NCI-H748 treated with DMSO at 0.1 percent for 48 hours (cell line): Measurements from ENCODE around the gene POLR1E.
"Not testable (repeated sequence)": the region's sequence is repeated elsewhere in the genome, so short reads cannot be mapped to it uniquely, and the experiment has no call there.

Experiments
- DNase-seq: peaks from one replicate; lab custom pipeline; 2025; lab: John Stamatoyannopoulos, UW

POLR1E gene

GRCh38 chr9:37504605-37505004, 18.9 kb downstream of the POLR1E start:
- no peak for DNase-seq

- DNase-seq: no peak
Measured at GRCh38 chr9:37507566-37508134, 21.9 kb downstream of the POLR1E start.

GRCh38 chr9:37508135-37508833, 22.5 kb downstream of the POLR1E start:
- no peak for DNase-seq

GRCh38 chr9:37508834-37509206, 23.1 kb downstream of the POLR1E start:
- no peak for DNase-seq

GRCh38 chr9:37509536-37509935, 23.8 kb downstream of the POLR1E start:
- DNase-seq: no peak

- not testable (repeated sequence) for DNase-seq
Measured at GRCh38 chr9:37510053-37510452, 24.3 kb downstream of the POLR1E start.

- DNase-seq: no peak
Measured at GRCh38 chr9:37511016-37512010, 25.6 kb downstream of the POLR1E start.

GRCh38 chr9:37512437-37512836, 26.7 kb downstream of the POLR1E start:
- DNase-seq: no peak

GRCh38 chr9:37514415-37514814, 28.7 kb downstream of the POLR1E start:
- DNase-seq: not testable (repeated sequence)

GRCh38 chr9:37514999-37515398, 29.3 kb downstream of the POLR1E start:
- DNase-seq: no peak

GRCh38 chr9:37515620-37516258, 30.0 kb downstream of the POLR1E start:
- no peak for DNase-seq

- no peak for DNase-seq
Measured at GRCh38 chr9:37517923-37518322, 32.2 kb downstream of the POLR1E start.

GRCh38 chr9:37520641-37521040, 34.9 kb downstream of the POLR1E start:
- DNase-seq: no peak

- DNase-seq: no peak
Measured at GRCh38 chr9:37521111-37521510, 35.4 kb downstream of the POLR1E start.

GRCh38 chr9:37522971-37523370, 37.2 kb downstream of the POLR1E start:
- DNase-seq: no peak

- DNase-seq: no peak
Measured at GRCh38 chr9:37523916-37524315, 38.2 kb downstream of the POLR1E start.

GRCh38 chr9:37528652-37529471, 43.1 kb downstream of the POLR1E start:
- peak; percentile 12 for DNase-seq

GRCh38 chr9:37531699-37532098, 46.0 kb downstream of the POLR1E start:
- no peak for DNase-seq

- DNase-seq: no peak
Measured at GRCh38 chr9:37534412-37534811, 48.7 kb downstream of the POLR1E start.

- DNase-seq: no peak
Measured at GRCh38 chr9:37534901-37535300, 49.2 kb downstream of the POLR1E start.

- DNase-seq: no peak
Measured at GRCh38 chr9:37538099-37538498, 52.4 kb downstream of the POLR1E start.
